GM18511 (cell line): ENCODE data around the gene SPP1.
"Not testable (repeated sequence)": the region's sequence is repeated elsewhere in the genome, so short reads cannot be mapped to it uniquely, and the experiment has no call there.

Experiments used
- ATAC-seq: cut with Tn5 transposase; IDR thresholded peaks from one replicate; pipeline ENCODE4 v1.9.1; 2021; ENCODE audit warnings: mild to moderate bottlenecking, moderate library complexity; ENCODE audit not compliant: unreplicated experiment

The SPP1 gene

DNA sequence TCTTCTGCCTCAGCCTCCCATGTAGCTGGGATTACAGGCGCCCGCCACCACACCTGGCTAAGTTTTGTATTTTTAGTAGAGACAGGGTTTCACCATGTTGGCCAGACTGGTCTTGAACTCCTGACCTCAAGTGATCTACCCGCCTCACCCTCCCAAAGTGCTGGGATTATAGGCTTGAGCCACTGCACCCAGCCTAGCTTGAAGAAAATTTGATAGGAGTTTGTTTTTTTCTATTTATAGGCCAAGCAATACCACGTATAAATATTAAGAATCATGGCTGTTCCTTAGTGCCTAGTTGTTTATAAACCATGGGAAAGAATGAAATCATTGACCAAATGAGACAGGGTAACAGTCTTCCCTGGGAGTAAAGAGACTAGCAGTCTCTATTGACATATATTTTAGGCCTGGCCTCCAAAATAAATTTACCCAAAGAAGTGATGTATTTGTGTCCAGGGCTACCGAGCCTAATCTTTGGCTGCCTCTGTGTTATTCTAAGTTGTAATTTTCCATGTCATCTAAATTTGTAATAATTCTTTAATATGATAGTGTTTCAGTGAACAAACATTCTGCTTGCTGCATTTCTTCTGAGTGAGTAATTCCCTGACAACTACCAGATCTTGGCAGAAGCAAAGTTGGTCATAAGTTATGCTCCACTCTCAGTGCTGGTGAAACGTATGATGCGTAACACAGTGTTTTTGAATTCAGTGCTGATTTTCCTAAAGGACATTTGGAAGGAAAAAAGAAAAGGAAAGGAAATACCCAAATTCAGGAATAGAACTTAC, 42.2 kb downstream of the SPP1 start:
- ATAC-seq = no peak

DNA sequence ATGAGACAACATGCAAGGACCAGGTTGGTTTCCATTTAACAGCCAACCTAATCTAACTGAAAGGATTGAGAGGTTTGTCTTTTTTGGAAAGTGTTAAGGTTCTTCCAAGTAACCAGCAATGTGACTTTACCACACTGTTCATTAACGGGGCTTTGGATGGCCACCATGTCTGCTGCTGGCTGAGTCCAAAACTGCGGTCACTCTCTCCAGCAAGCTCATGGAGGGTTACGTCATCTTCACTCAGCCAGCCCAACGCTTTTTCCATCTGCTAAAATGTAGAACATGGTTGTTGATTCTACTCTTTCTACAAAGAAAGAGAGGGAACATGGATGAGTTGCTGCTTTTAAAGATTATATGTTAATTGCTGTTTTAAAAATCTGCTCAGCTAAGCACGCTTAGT, 43.0 kb downstream of the SPP1 start:
- no peak for ATAC-seq

GRCh38 chr4:88021824-88022223, 46.3 kb downstream of the SPP1 start:
- ATAC-seq = no peak

GRCh38 chr4:88022289-88022688, 46.8 kb downstream of the SPP1 start:
- no peak for ATAC-seq

- ATAC-seq = not testable (repeated sequence)
Measured at GRCh38 chr4:88025868-88026661, 50.6 kb downstream of the SPP1 start.

- ATAC-seq = no peak
Measured at GRCh38 chr4:88027611-88028608, 52.4 kb downstream of the SPP1 start.

GRCh38 chr4:88028946-88029345, 53.4 kb downstream of the SPP1 start:
- no peak for ATAC-seq

GRCh38 chr4:88029556-88029955, 54.0 kb downstream of the SPP1 start:
- ATAC-seq = no peak

DNA sequence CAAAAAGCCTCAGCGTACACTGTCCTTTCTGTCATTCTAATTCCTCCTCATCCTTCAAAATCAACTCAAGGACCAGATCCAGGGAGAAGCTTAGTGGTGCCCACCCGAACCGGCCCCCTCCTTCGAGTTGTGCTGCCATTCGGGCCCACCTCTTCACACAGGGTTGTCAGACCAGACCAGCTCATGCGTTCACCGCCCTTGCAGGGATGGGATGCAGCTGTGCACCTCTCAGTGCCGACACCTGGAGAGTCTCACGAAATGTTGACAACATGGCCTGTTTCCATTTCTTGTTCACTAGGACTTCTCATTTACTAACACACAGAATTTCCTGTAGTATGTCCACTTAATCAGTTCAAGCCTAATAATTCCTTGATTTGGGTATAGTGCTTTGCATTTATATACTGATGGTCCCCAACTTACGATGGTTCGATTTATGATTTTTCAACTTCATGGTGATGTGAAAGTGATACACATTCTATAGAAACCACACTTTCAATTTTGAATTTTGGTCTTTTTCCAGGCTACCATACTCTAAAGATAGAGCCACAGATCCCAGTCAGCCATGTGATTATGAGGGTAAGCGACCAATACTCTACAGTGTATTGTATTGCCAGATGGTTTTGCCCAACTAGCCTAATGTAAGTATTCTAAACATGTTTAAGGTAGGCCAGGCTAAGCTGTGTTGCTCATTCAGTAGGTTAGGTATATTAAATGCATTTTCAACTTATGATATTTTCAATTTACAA, 55.2 kb downstream of the SPP1 start:
- no peak for ATAC-seq
